Measurements from ENCODE around the gene OST4.

The OST4 gene

GRCh38 chr2:27025861-27026851 is 45.3 kb downstream of the OST4 start:
- DNase-seq (ENCODE audit: low spot score), result no peak

DNA sequence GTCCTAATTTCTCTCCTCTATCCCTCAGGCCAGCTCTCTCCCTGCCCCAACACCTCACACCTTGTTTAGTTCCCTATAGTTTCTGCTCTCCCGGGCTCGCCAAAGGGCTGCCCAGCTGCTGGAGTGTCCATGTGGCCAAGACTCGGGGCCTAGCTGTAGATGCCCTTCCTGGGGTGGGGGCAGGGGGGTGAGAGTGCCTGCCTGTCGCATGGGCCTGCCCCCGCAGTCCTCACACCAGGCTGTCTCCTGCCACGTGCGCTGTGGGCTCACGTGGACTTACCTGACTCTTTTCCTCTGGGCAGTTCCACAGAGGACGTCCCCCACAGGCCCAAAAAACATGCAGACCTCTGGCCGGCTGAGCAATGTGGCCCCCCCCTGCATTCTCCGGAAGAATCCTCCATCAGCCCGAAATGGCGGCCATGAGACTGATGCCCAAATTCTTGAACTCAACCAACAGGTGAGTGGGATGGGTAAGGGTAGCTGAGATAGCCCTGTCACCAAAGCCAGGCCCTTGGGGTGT is 46.1 kb downstream of the OST4 start:
- no peak for DNase-seq (ENCODE audit: low spot score)

DNA sequence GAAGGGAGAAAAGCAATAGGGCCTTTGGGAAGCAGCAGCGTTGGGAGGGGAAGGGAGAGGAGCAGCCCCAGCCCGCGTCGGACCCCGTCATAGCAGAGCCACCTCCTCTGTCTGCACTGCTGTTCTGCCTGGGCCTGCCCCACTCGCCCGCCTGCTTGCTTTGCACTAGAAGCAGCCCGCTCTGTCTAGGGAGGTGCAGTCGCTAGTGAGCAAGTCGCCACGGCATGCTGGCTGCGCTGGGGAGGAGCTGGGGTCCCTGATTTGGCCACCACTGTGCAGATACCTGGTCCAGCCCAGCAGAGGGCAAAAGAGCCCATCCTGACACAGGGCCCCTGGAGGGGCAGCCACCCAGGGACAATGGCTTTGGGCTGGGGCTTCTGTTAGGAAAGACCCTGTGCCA is 46.6 kb downstream of the OST4 start:
- DNase-seq (ENCODE audit: low spot score), result no peak

- no peak for DNase-seq (ENCODE audit: low spot score)
Measured at GRCh38 chr2:27024188-27024587, 47.3 kb downstream of the OST4 start.

- DNase-seq (ENCODE audit: low spot score), result no peak
Measured at GRCh38 chr2:27023740-27024139, 47.7 kb downstream of the OST4 start.

- no peak for DNase-seq (ENCODE audit: low spot score)
Measured at GRCh38 chr2:27021253-27022049, 50.0 kb downstream of the OST4 start.
